Right ventricle myocardium superior (tissue), 1 donor: Measurements from ENCODE around the gene CORO2A. TPM values are rescaled to one million over a fixed set of nuclear protein-coding genes. Genes with fewer than 3 reads are reported as not detected.
"Not testable (repeated sequence)": the region's sequence is repeated elsewhere in the genome, so short reads cannot be mapped to it uniquely, and the experiment has no call there.

Experiments used
- ATAC-seq: fragments of 200-7000 bp; cut with Tn5 transposase; one replicate; pipeline ENCODE4 v1.9.1; 2020; ENCODE audit warnings: mild to moderate bottlenecking; ENCODE audit not compliant: poor library complexity
- DNase-seq: peaks from one replicate; pipeline ENCODE4 v3.0.0-alpha.2; 2020
- intact Hi-C: fragments of 100-400 bp; cut with DNase I; formaldehyde crosslinking; loops from one replicate; pipeline ENCODE4 v1.11.2; 2022
- total RNA-seq: library from RNA; stranded (reverse); fragmentation: NEBNext Ultra II Directional; extraction: Animal tissue kit (Norgen Biotek cat#: 25700); gene quantifications from one replicate; pipeline ENCODE4 v1.2.1, GENCODE V29; 2021
- donor health status: DM: no; HTN: yes; CAD: no; lungs with severe emphysema.

Gene CORO2A
- total RNA-seq, 1 donor from 2014 or later = 0.30 TPM

DNA sequence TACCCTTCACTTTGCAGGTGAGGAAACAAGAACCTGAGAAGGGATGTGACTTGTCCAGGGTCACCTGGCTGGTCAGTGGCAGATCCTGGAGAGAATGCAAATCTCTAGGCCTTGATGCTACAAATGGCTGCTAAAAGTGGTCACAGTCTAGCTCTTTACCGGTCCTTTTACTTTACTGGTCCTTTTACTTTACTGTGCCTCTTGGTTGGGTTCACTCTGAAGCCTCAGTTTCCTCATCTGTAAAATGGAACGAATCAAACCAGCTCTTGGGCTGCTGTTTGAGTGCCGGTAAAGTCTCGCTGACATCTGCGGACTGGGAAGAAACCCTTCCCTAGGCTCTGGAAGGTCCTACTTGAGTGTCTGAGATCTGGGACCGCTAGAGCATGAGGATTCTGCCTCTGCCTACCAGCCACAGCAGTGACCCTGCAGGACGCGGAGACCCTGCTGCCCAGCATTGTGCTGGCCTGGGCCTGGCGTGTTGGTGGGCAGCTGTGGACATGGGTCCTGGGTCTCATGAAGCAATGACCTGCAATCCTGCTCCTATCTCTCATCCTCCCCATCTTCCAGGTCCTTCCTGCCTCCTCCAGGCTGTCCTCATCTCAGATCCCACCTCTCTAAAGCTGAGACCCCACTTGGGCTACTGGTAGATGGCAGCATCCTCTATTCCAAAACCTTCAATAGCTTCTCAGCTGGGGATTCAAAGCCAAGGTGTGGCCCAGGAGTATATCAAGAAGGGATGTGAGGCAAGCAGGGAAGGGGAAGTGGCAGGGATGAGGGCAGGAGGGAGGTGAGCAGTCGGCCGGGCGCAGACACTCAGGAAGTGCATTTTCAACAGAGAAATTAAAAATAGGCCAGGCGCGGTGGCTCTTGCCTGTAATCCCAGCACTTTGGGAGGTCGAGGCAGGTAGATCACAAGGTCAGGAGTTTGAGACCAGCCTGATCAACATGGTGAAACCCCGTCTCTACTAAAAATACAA lies 13.3 kb downstream of the CORO2A start:
- ATAC-seq (no peak), DNase-seq (no peak)
- intact Hi-C loops = no loop called here

DNA sequence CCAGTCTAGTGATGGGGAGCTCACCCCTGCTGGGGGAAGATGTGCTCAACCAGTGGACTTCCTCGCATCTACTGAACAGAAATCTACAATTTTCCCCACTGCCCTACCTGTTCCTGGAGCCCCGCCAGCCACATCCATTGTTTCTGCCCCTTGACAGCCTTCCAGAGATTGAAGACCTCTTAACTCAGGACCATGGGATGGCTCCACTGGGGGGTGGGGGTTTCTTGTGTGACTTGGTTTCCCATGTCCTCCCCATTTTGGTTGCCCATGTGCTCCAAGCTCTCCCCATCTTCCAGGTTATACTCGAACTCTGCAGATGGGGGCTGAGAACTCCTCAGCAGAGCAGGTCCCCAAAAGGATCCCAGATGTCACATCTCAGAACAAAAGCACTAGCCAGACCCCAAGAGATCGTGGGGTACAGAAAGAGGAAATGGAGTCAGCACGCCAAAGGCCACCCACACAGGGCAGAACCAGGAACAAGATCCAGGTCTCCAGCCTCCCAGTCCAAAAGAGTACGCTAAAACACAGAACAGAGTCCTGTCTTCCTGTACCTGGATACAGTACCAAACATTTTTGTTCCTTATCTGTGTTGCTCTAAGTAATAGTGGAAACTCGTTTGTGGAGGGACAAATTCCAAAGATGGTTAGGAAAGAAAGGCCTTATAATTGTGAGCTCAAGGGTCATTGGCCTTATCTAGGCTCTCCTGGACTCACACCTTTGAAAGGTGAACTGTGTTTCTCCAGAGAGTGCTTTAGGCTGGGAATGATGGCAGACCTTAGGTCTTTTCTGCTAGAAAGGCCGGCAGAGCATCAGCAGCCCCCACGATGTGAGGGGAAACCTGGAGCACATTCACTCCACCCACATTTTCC lies 15.8 kb downstream of the CORO2A start:
- ATAC-seq (no peak), DNase-seq (no peak)
- intact Hi-C loops = no loop called here

DNA sequence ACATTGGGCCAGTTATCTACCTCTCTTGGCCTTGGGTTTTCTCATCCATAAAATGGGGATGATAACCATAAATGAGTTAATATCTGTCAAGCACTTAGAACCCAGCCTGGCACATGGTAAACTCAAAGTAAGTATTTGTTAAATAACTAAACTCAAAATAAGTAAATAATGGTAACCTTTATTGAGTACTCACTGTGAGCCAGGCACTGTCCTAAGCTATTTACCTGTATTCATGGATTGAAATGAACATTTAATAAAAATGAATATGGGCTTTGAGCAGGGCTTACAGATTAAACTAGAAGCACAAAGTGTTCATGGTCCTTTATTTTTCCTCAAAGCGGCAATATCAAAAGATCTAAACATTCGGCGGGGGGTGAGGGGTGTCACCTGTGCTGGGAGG lies 16.7 kb downstream of the CORO2A start:
- intact Hi-C loops = no loop called here
- DNase-seq = no peak

DNA sequence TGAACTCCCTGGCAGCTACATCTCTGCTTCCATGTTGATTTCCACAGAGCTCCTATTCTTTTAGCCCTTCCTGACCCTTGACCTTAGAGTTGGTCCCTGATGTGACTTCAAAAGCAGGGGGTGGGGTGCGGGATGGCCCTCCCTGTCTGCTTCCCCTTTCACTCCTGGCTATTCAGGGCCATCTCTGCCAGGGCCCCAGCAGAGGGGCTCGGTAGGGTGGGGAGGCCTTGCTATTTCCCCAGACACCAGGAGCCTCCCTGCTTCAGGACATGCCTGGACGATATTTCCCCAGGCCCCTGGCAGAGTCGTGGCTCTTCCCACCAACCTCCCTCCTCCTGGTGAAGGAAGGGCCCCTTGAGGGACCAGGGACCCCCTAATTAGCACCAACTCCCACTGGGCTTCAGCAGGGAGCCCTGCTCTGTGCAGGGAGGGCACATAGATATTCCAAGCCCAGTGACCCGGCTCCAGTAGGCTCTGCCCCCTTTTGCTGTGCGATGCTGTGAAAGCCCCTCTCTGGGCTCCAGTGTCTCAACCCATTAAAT lies 17.3 kb downstream of the CORO2A start:
- intact Hi-C loops = no loop called here
- DNase-seq = no peak
- ATAC-seq = no peak

More for the DNA sequence above, 16.7 kb downstream of the CORO2A start:
- no peak for ATAC-seq

DNA sequence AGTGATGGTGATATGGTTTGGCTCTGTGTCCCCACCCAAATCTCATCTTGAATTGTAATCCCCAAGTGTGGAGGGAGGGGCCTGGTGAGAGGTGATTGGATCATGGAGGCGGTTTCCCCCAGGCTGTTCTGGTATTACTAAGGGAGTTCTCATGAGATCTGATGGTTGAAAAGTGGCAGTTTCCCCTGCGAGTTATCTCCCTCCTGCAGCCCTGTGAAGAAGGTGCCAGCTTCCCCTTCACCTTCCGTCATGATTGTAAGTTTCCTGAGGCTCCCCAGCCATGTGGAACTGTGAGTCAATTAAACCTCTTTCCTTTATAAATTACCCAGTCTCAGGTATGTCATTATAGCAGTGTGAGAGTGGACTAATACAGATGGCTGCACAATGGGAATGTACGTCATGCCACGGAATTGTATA lies 17.9 kb downstream of the CORO2A start:
- DNase-seq, ATAC-seq, intact Hi-C loops: not testable (repeated sequence)

DNA sequence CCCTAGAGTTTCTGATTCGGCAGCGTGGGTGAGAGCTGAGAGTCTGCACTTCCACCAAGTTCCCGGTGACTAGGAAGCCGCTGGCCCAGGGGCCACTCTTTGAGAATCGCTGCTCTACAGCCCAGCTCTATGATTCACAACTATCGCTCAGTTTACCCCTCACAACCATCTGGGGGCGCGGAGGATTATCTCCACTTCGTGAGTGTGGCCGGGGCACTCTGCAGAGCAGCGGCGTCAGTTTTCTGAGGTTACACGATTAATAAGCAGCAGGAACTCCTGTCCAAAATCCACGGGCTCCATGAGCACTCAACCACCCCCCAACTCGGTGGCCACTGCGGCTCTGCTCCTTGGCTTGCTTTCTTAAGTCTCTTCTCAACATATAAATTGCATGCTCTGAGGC lies 19.3 kb downstream of the CORO2A start:
- no peak for ATAC-seq
- intact Hi-C loops = no loop called here

DNA sequence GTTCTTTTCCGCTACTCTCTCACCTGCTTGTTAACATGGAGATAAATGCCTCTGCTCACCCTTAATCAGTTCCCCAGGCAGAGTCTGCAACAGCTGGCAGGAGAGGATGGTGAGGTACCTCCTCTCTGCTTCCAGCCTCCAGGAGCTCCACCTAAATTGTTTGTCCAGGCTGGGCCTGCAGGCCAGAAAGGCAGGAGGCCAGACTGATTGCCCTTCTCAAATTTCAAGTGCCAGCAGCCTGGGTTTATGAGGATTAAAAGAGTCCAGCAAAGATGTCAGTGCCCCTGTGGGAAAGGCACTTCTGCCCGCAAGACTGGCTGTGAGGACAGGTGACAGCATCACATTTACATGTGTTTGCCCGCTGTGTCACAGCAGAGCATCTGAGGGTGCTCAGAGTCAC lies 19.8 kb downstream of the CORO2A start:
- intact Hi-C loops = no loop called here
- no peak for DNase-seq
- no peak for ATAC-seq

More for the DNA sequence above, 19.3 kb downstream of the CORO2A start:
- DNase-seq = no peak

DNA sequence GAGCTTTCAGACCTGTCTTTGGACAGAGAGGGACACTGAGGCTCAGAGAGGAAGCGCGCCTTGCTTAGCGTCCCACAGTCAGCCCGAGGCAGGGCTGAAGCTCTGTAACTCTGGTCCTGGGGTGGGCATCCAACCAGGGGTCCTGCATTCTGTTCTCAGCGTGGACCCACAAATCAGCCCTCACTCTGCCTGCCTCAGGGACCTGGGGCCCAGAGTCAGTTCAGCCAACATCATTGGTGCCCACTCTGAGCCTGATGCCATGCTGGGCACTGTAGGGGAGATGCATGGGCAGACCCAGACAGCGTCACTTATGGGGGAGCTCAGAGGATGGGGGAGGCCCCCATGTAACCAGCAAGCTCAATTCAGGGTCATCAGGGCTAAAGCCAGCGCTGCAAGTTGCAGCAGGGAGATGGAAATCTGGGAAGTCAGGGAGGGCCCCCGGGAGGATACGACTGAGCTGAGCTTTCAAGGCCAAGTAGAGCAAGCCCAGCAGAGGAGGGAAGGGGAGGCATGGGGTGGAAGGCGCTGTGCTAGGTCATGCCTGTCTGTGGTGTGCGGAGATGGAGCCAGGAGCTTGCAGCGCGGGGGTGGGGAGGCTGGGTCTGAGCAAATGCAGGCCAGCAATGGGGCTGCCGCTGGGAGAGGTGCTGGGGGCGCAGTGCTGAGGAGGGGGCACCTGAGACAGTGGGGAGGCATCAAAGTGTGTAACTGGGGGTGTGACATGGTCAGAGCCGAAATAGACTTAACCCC lies 21.1 kb downstream of the CORO2A start:
- ATAC-seq = no peak
- intact Hi-C loops = no loop called here
- no peak for DNase-seq

DNA sequence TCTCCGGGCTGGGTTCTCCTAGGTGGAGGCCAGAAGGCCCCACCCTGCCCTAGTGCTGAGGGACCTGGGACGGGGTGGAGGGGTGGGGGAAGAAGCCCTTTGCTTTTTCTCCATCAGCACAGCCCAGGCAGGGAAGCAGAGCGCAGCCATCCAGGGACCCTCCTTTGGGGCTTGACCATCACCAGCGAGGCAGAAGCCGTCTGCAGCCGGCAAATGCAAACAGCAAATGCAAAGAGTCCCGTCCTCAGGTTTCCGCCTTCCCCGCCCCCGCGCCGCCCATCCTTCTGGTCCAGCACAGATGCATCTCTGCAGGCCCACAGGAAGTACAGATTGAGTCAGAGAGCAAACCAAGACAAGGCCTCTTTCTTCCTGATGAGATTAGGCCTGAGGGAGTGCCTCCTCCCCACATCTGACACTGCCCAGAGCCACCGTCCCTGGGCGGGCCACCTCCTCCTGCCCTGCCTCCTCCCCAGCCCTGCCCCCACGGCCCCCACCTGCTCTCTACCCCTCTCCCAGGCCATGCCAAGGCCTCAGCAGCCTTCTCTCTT lies 23.4 kb downstream of the CORO2A start:
- intact Hi-C loops = no loop called here
- peak; percentile 61 for DNase-seq

DNA sequence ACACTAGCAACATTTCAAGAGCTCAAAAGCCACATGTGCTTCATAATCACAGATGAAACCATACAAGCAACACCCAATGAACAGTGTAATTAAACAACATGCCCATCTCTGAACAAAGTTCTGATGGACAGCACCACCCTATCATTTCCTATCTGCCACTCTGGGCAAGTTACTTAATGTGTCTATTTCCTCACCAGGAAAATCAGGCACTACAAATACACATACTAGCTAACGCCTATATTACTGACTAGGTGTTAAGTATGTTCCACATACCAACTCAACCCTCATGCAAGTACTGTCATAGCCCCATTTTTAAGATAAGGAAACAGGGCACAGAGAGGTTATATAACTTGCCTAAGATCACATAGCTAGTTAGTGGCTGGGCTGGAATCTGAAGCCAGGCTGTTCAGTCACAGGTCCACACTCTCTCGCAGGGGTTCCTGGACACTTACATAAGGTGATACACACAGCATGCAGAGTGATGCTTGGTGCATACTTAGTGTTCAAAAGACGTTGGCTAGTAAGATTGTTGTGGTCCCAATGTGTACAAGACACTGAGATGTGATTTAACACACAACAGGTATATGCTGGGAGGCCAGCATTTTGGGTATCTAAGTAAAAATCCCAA lies 24.2 kb downstream of the CORO2A start:
- intact Hi-C loops = no loop called here
- ATAC-seq = no peak
- DNase-seq = no peak

More for the DNA sequence above, 23.4 kb downstream of the CORO2A start:
- ATAC-seq = peak; percentile 78

DNA sequence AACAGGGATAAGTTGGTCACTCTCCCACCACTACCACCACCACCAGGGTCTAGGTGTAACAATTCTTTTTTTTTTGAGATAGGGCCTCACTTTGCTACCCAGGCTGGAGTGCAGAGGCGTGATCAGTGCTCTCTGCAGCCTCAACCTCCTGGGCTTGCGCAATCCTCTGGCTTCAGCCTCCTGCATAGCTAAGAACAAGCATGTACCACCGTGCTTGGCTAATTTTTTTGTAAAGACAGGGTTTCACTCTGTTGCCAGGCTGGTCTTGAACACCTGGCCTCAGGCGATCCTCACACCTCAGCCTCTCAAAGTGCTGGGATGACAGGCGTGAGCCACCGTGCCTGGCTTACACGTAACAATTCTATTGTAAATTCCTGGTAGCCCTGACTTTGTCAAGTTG lies 27.5 kb downstream of the CORO2A start:
- intact Hi-C loops = no loop called here
- no peak for ATAC-seq
- DNase-seq = no peak

DNA sequence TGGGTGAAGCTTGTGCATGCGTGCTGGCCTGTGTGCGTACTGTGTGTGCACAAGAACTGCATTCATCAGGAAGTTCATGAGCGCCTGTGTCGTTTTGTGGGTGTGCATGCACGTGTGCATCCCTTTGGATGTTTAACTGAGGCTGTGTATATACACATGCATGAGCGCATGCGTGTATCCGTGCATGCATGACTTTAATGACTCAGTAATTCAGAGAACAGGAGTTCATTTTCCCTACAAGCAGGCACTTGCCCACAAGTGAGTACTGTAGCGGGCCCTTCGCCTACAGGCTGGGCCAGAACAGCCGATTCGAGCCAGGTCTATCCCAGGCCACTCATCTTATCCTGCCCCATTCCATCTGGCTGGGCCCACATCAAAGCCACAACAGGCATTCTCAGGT lies 29.8 kb downstream of the CORO2A start:
- DNase-seq (no peak), ATAC-seq (no peak)
- intact Hi-C loops = no loop called here

DNA sequence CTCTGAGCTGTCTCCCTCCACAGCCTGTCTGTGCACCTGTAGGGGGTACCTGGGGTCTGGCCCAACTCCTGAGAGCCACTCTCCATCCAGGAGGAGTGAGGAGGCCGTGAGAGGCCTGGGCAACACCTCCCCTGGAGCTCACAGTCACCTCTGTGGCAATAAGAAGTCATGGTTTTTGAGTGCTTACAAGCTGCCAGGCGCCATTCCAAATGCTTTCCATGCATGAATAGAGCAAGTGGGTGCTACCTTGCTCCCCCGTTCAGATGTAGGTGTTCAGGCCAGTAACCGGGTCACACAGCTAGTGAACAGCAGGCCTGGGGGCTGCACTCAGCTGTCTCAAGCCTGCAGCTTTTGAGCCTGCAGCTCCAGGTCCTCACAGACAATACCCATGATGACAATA lies 30.6 kb downstream of the CORO2A start:
- DNase-seq (no peak), ATAC-seq (no peak)
- intact Hi-C loops = no loop called here

DNA sequence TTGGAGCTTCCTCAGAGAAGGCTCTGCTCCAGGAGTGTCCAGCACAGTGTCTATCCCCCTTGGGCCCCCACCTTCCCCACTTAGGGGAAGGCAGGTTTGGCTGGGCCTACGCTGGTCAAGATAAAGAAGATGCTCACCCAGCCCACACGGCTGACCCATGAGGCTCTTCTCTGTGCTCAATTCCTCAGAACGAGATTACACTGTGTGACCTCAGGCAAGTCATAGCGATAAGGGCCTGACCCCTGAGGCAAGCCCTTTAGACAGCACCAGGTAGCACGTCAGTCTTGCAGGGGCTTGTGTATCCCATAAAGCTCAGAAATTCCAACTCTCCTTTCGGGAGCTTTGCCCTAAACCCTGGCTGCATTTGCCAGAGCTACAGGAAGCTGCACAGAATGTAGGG lies 32.6 kb downstream of the CORO2A start:
- intact Hi-C loops = no loop called here
- ATAC-seq (no peak), DNase-seq (no peak)

DNA sequence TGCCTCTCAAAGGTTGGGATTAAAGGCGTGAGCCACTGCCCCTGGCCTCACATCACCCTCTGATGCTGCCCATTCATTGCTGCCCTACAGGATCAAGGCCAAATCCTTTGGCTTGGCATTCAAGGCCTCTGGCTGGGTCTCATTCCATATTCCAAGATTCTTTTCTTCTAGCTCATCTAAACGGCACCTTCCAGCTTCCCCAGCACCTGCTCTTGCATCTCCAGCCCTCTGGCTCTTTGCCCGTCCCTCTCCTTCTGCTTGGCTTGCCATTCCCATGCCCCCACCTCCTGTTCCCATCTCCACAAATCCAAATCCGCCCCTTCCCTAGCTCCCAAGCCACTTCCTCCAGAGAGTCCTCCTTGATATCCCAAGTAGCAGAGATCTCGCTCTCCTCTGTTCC lies 33.1 kb downstream of the CORO2A start:
- intact Hi-C loops = no loop called here
- no peak for DNase-seq
- ATAC-seq = no peak

DNA sequence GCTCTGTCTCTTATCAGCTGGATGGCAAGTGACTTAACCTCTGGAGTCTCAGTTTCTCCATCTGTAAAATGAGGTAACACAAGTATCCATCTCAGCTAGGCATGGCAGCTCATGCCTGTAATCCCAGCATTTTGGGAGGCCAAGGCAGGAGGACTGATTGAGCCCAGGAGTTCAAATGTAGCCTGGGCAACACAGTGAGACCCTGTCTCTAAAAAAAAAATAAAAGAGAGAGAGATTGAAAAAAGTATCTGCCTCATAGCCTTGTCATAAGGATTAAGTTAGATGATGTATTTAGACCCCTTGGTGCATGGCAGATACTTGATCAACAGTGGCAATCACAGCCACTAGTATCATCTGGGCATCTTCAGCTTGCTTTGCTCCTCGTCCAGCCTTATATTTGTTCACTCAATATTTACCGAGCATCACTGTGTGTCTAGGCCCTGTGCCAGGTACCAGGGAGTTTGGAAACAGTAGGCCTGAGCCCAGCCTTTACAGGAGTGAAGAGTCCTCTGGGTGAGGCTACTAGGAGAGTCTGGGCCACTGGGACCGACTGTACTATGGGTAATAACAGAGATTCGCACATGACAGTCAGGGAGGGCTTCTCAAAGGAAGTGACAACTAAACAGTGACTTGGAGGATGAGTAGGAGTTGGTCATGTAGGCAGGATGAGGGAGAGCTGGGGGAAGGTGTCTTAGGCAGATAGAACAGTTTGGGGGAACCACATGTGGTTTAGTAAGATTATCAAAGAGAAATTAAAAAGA lies 34.2 kb downstream of the CORO2A start:
- DNase-seq (no peak), ATAC-seq (no peak)
- intact Hi-C loops = no loop called here

DNA sequence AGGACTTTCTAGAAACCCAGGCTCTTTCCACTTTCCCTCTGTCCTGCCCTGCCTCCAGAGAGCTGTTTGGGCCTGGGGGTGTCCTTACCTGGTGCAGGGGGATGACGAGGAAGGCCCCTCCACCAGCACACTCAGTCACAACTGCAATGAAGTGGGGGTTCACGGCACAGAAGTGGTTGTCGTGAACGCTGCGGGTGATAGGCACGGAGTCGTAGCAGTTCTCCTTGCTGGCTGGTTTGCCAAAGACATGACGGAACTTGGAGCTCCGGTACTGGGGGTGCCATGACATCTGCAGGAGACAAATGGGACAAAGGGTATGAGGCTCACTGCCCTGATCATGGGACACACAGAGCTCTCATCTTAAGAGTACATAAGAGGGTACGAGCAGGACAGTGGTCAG lies 35.1 kb downstream of the CORO2A start:
- intact Hi-C loops = no loop called here
- no peak for DNase-seq
- no peak for ATAC-seq
